HG03060 (cell line): ENCODE data around the gene PASK.

Experiments
- ATAC-seq: cut with Tn5 transposase; IDR thresholded peaks from one replicate; pipeline ENCODE4 v1.9.1; 2021; ENCODE audit warnings: low read depth, moderate number of reproducible peaks; ENCODE audit not compliant: unreplicated experiment

Gene PASK

GRCh38 chr2:241182126-241182525 is 32.9 kb upstream of the PASK start:
- no peak for ATAC-seq

- no peak for ATAC-seq
These were observed 31.2 kb upstream of the PASK start for GRCh38 chr2:241180495-241180894.

- ATAC-seq = no peak
These were observed 30.6 kb upstream of the PASK start for GRCh38 chr2:241179899-241180298.

GRCh38 chr2:241178961-241179360 is 29.7 kb upstream of the PASK start:
- ATAC-seq = no peak

GRCh38 chr2:241177526-241178334 is 28.5 kb upstream of the PASK start:
- ATAC-seq = no peak

GRCh38 chr2:241173557-241173956 is 24.3 kb upstream of the PASK start:
- ATAC-seq = no peak

GRCh38 chr2:241168366-241168765 is 19.1 kb upstream of the PASK start:
- ATAC-seq = no peak

GRCh38 chr2:241163601-241164118 is 14.4 kb upstream of the PASK start:
- ATAC-seq = no peak

- ATAC-seq = no peak
These were observed 12.5 kb upstream of the PASK start for GRCh38 chr2:241161646-241162281.

GRCh38 chr2:241160318-241160717 is 11.0 kb upstream of the PASK start:
- no peak for ATAC-seq

GRCh38 chr2:241159116-241159515 is 9.8 kb upstream of the PASK start:
- ATAC-seq = no peak

- ATAC-seq = no peak
These were observed 9.3 kb upstream of the PASK start for GRCh38 chr2:241158546-241158900.

GRCh38 chr2:241157841-241158545 is 8.7 kb upstream of the PASK start:
- ATAC-seq = no peak

- ATAC-seq = no peak
These were observed 7.7 kb upstream of the PASK start for GRCh38 chr2:241156971-241157441.

- ATAC-seq = no peak
These were observed 6.7 kb upstream of the PASK start for GRCh38 chr2:241155936-241156335.

- no peak for ATAC-seq
These were observed 5.6 kb upstream of the PASK start for GRCh38 chr2:241154915-241155314.

GRCh38 chr2:241153616-241154015 is 4.3 kb upstream of the PASK start:
- no peak for ATAC-seq

- no peak for ATAC-seq
These were observed 2.8 kb upstream of the PASK start for GRCh38 chr2:241151934-241152660.

GRCh38 chr2:241150660-241151530 is 1.6 kb upstream of the PASK start:
- no peak for ATAC-seq
